Activated B cell treated with CpG ODN at 0.5 μM for 24 hours (primary cell): Measurements from ENCODE around the gene C12orf56. TPM values are rescaled to one million over a fixed set of nuclear protein-coding genes. Genes with fewer than 3 reads are reported as not detected.
"Not testable (repeated sequence)": the region's sequence is repeated elsewhere in the genome, so short reads cannot be mapped to it uniquely, and the experiment has no call there.

Experiments used
- ATAC-seq: fragments of 200-7000 bp; cut with Tn5 transposase; one replicate; pipeline ENCODE4 v1.10.0; 2021; ENCODE audit warnings: low read depth, mild to moderate bottlenecking, moderate library complexity
- CTCF ChIA-PET: fragments of 350-600 bp; sonication (Branson Sonifier 250); formaldehyde crosslinking; loops from one replicate; lab custom pipeline; 2021; ENCODE audit warnings: antibody characterized with exemption; lab: Charles Lee
- POLR2A ChIA-PET: fragments of 350-600 bp; sonication (Branson Sonifier 250); formaldehyde crosslinking; loops from one replicate; lab custom pipeline; 2021; ENCODE audit warnings: antibody characterized with exemption; lab: Charles Lee
- DNase-seq: peaks from one replicate; pipeline ENCODE4 v3.0.0; 2022
- H3K27ac Mint-ChIP-seq: one replicate; pipeline ENCODE4 v1.8.0; 2020; ENCODE audit warnings: mixed read lengths
- H3K27me3 Mint-ChIP-seq: one replicate; pipeline ENCODE4 v1.8.0; 2021; ENCODE audit warnings: mixed read lengths
- H3K36me3 Mint-ChIP-seq: one replicate; pipeline ENCODE4 v1.8.0; 2021; ENCODE audit warnings: low read depth, mixed read lengths
- H3K4me1 Mint-ChIP-seq: one replicate; pipeline ENCODE4 v1.8.0; 2021; ENCODE audit warnings: mixed read lengths
- H3K4me3 Mint-ChIP-seq: one replicate; pipeline ENCODE4 v1.8.0; 2020; ENCODE audit warnings: mild to moderate bottlenecking, mixed read lengths
- H3K9me3 Mint-ChIP-seq: one replicate; pipeline ENCODE4 v1.8.0; 2020; ENCODE audit warnings: mixed read lengths
- intact Hi-C: fragments of 100-400 bp; cut with micrococcal nuclease; formaldehyde crosslinking; loops from one replicate; pipeline ENCODE4 v1.15.1; 2024
- total RNA-seq: library from RNA; stranded (reverse); gene quantifications from 2 replicates; pipeline ENCODE4 v1.2.3, GENCODE V29; 2022
- TF ChIP-seq, protein P1 (sequence below): fragments of 200-600 bp; IDR thresholded peaks from one replicate; pipeline ENCODE4 v1.8.0; 2022; ENCODE audit warnings: antibody characterized with exemption, mild to moderate bottlenecking

The C12orf56 gene
- total RNA-seq, 1 donor from 2014 or later: not detected

DNA sequence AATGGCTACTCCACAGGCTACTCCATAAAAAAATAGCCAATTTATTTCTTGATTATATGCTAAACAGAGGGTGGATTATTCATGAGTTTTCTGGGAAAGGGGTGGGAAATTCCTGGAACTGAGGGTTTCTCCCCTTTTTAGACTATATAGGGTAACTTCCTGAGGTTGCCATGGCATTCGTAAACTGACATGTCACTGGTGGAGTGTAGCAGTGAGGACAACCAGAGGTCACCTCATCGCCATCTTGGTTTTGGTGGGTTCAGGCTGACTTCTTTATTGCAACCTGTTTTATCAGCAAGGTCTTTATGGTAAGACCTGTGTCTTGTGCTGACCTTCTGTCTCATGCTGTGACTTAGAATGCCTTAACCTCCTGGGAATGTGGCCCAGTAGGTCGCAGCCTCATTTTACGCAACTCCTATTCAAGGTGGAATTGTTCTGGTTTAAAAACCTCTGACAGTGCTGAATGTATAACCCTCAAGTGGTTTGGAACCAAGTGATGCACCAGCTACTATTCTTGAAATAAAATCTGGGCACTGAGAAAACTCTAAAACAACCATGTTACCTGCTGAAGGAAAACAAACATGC is 27.7 kb downstream of the C12orf56 start:
- intact Hi-C loops: no loop called here
- Mint-ChIP-seq H3K9me3 (no peaks in the 10 kb centered on the region), H3K36me3 (no peaks in the 10 kb centered on the region), H3K27ac (no peak overlapping the region), H3K27me3 (no peaks in the 10 kb centered on the region), H3K4me1 (no peaks in the 10 kb centered on the region), H3K4me3 (no peak overlapping the region)
- ChIA-PET POLR2A (no interaction called here), CTCF (no interaction called here)
- no peak for DNase-seq
- ATAC-seq: no peak
- TF ChIP-seq, protein P1, sequence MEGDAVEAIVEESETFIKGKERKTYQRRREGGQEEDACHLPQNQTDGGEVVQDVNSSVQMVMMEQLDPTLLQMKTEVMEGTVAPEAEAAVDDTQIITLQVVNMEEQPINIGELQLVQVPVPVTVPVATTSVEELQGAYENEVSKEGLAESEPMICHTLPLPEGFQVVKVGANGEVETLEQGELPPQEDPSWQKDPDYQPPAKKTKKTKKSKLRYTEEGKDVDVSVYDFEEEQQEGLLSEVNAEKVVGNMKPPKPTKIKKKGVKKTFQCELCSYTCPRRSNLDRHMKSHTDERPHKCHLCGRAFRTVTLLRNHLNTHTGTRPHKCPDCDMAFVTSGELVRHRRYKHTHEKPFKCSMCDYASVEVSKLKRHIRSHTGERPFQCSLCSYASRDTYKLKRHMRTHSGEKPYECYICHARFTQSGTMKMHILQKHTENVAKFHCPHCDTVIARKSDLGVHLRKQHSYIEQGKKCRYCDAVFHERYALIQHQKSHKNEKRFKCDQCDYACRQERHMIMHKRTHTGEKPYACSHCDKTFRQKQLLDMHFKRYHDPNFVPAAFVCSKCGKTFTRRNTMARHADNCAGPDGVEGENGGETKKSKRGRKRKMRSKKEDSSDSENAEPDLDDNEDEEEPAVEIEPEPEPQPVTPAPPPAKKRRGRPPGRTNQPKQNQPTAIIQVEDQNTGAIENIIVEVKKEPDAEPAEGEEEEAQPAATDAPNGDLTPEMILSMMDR: no peak

DNA sequence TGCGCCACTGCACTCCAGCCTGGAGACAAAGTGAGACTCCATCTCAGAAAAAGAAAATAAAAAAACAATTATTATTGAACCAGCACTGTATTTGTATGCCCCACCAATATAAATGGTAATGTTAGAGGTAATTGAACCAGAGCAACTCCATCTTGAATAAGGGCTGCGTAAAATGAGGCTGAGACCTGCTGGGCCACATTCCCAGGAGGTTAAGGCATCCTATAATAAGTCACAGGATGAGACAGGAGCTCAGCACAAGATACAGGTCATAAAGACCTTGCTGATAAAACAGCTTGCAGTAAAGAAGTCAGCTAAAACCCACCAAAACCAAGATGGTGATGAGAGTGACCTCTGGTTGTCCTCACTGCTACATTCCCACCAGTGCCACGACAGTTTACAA is 29.4 kb downstream of the C12orf56 start:
- POLR2A ChIA-PET, H3K4me1 Mint-ChIP-seq, DNase-seq, H3K4me3 Mint-ChIP-seq, H3K36me3 Mint-ChIP-seq, intact Hi-C loops, CTCF ChIA-PET, H3K27me3 Mint-ChIP-seq, H3K9me3 Mint-ChIP-seq, H3K27ac Mint-ChIP-seq, ATAC-seq: not testable (repeated sequence)

DNA sequence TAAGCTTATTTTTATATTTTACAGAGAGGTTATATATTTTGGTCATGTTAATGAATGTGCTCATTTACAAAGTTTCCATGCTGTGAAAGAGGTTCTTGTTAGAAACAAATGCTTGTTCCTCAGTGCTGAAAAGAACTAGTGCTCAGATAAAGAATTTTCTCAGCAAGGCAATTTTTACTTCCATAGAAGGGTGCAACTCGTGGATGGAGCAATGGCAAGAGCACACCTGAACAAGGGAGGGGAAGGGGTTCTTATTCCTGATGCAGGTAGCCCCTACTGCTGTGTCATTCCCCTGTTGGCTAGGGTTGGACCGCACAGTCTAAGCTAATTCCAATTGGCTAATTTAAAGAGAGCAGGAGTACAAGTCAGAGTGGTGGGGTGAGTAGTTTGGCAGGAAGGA is 34.3 kb downstream of the C12orf56 start:
- H3K27ac Mint-ChIP-seq, H3K27me3 Mint-ChIP-seq, CTCF ChIA-PET, H3K36me3 Mint-ChIP-seq, intact Hi-C loops, H3K4me1 Mint-ChIP-seq, ATAC-seq, POLR2A ChIA-PET, DNase-seq, H3K9me3 Mint-ChIP-seq, H3K4me3 Mint-ChIP-seq: not testable (repeated sequence)

DNA sequence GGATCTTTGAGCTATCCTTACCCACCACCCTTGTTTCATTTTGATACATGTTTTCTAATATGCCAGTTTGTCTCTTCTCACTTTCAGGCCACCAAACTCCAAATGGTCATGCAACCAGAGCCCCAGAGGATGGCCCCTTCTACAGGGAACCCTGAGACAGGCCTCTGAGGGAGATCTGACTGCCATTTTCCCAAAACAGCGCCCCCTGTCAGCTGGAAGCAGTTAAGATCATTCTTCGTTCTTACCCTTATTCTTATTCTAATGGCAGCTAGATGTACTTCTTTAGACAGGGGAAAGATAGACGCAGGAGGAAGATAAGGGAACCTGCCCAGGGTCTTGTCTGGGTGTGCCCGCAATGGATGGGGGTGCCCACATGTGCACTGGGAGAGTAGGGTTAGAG is 38.4 kb downstream of the C12orf56 start:
- peaks cover 20% of the 10 kb centered on the region for H3K9me3 Mint-ChIP-seq
- CTCF ChIA-PET: no interaction called here
- POLR2A ChIA-PET: no interaction called here

DNA sequence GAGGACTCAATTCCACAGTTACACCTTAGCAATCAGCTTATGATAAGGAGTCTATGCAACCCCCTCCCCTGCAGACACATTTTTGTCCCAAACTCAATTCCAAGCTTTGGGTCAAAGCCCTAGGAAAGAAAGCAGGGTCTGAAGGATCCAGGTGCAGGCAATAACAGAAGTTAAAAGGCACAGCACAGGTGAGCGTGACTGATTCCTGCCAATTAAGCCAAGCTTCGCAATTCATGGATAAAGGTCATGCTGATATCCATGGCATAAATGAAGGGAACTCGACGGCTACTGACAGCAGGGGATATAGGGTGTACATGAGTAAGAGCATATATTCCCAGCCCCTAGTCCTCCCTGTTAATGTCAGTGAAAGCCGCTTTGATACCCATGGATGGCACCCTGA is 39.3 kb downstream of the C12orf56 start:
- peaks cover 1% of the 10 kb centered on the region for H3K27me3 Mint-ChIP-seq
- no peak for DNase-seq
- no peaks in the 10 kb centered on the region for H3K36me3 Mint-ChIP-seq
- ATAC-seq: no peak
- no peak overlapping the region for H3K27ac Mint-ChIP-seq
- TF ChIP-seq, protein P1: no peak
- POLR2A ChIA-PET: no interaction called here
- no peak overlapping the region for H3K4me3 Mint-ChIP-seq
- intact Hi-C loops: no loop called here
- peaks cover 14% of the 10 kb centered on the region for H3K9me3 Mint-ChIP-seq
- CTCF ChIA-PET: no interaction called here
- H3K4me1 Mint-ChIP-seq: no peaks in the 10 kb centered on the region

More for the DNA sequence above, 38.4 kb downstream of the C12orf56 start:
- DNase-seq: no peak
- intact Hi-C loops: no loop called here
- H3K4me3 Mint-ChIP-seq: no peak overlapping the region
- ATAC-seq: no peak
- TF ChIP-seq, protein P1: no peak
- no peaks in the 10 kb centered on the region for H3K36me3 Mint-ChIP-seq
- H3K27me3 Mint-ChIP-seq: peaks cover 1% of the 10 kb centered on the region
- no peaks in the 10 kb centered on the region for H3K4me1 Mint-ChIP-seq
- H3K27ac Mint-ChIP-seq: no peak overlapping the region

DNA sequence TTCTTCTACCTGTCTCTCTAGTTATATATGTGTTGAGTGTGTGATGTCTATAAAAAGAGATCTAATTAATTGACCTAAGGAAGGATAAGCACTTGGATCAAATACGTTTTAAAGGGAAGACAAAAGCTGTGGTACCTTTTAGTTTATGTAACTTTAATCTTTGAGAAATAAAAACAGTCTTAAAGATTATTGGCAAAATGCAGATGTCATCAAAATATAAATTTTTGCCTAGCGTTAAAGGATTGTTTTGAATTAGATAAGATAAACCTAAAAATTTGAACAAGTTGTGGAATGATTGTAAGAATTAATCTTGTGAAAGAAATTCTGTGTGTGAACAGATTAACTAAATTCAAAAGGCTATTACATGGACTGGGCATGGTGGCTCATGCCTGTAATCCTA is 42.9 kb downstream of the C12orf56 start:
- no peaks in the 10 kb centered on the region for H3K4me1 Mint-ChIP-seq
- ATAC-seq (no peak), DNase-seq (no peak)
- CTCF ChIA-PET: no interaction called here
- peaks cover 13% of the 10 kb centered on the region for H3K9me3 Mint-ChIP-seq
- TF ChIP-seq, protein P1: no peak
- H3K36me3 Mint-ChIP-seq: no peaks in the 10 kb centered on the region
- POLR2A ChIA-PET: no interaction called here
- no peak overlapping the region for H3K4me3 Mint-ChIP-seq
- no peak overlapping the region for H3K27ac Mint-ChIP-seq
- intact Hi-C loops: no loop called here
- H3K27me3 Mint-ChIP-seq: peaks cover 1% of the 10 kb centered on the region

DNA sequence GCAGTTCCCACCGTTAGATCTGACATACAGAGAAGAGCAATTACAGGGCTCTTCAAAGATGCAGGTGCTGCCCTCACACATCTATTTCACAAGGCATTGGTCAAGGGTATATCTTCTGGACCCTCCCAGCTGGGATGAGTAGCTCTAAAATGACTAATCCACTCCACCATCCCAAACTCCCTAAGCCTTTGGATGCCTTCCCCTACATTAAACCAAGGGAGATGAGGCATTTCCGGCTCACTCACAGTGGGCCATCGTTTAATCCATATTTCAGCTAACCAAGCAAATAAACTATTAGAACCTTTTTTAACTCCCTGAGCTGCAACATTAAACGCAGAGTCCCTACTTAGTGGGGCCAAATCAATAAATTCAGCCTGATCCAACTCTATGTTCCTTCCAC is 45.9 kb downstream of the C12orf56 start:
- H3K36me3 Mint-ChIP-seq, H3K4me1 Mint-ChIP-seq, POLR2A ChIA-PET, H3K27ac Mint-ChIP-seq, ATAC-seq, DNase-seq, H3K27me3 Mint-ChIP-seq, H3K4me3 Mint-ChIP-seq, intact Hi-C loops, CTCF ChIA-PET: not testable (repeated sequence)
- peaks cover 11% of the 10 kb centered on the region for H3K9me3 Mint-ChIP-seq

DNA sequence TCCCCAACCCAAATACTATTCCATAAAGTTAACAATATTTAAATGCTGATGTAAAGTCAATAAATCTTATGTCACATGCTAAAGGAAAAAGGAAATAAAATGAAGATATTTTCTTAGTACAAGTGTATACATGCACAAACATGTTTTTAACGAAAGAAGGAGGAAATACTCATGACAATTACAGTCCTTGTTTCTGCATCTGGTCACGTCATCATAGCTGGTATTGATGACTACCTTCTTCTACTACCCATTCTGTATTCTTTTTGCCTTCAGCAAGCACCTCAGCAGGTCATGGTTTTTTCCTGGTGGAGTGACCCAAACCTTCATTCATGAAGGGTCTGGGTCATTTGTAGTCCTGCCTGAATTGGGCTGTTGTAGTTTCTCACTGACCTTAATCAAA is 50.0 kb downstream of the C12orf56 start:
- H3K4me1 Mint-ChIP-seq: not testable (repeated sequence)

More for the DNA sequence above, 50.0 kb downstream of the C12orf56 start:
- CTCF ChIA-PET, DNase-seq, H3K36me3 Mint-ChIP-seq, H3K27me3 Mint-ChIP-seq, ATAC-seq, H3K4me3 Mint-ChIP-seq, POLR2A ChIA-PET, H3K9me3 Mint-ChIP-seq, H3K27ac Mint-ChIP-seq, intact Hi-C loops: not testable (repeated sequence)
